Thyroid gland (tissue), 4 donors: ENCODE measurements around the gene TUBGCP2. TPM values are rescaled to one million over a fixed set of nuclear protein-coding genes. Genes with fewer than 3 reads are reported as not detected.

ENCODE experiments used
- DNase-seq, 2 donors: peaks; one replicate each; pipeline ENCODE4 v3.0.0-alpha.2; 2019
- H3K27ac ChIP-seq, 3 donors: fragments of 200-600 bp; sonication (generic); 1 replicate in 2 of 3; 2 replicates in 1 of 3; pipeline ENCODE4 v1.5.1; 2016 to 2019; ENCODE audit warnings: mild to moderate bottlenecking in 1 of 3, moderate library complexity in 1 of 3
- H3K27me3 ChIP-seq: fragments of 200-600 bp; sonication (generic); one replicate; pipeline ENCODE4 v1.5.1; 2019
- H3K36me3 ChIP-seq, 2 donors: fragments of 200-600 bp; sonication (generic); one replicate each; pipeline ENCODE4 v1.5.1; 2016 to 2019
- H3K4me1 ChIP-seq, 2 donors: fragments of 200-600 bp; sonication (generic); one replicate each; pipeline ENCODE4 v1.5.1; 2017 to 2019
- H3K4me3 ChIP-seq, 3 donors: fragments of 200-600 bp; sonication (generic); replicated peaks in 1 of 3; 1 replicate in 2 of 3; 2 replicates in 1 of 3; pipeline ENCODE4 v1.5.1; 2016; ENCODE audit warnings: mild to moderate bottlenecking in 1 of 3
- H3K9me3 ChIP-seq: fragments of 200-600 bp; sonication (generic); one replicate; pipeline ENCODE4 v1.5.1; 2017
- POLR2A ChIP-seq, 2 donors: fragments of 450-650 bp; IDR thresholded peaks; one replicate each; pipeline ENCODE4 v1.6.1; 2017; ENCODE audit warnings: antibody characterized with exemption in 2 of 2, mild to moderate bottlenecking in 2 of 2, moderate library complexity in 1 of 2
- WGBS, 2 donors: methylation state at CpG; one replicate each; pipeline ENCODE4 v1.1.5; 2017; 5-methylcytosine and 5-hydroxymethylcytosine counted together
- intact Hi-C: fragments of 100-400 bp; cut with DNase I; formaldehyde crosslinking; loops from one replicate; pipeline ENCODE4 v1.15.1; 2023
- total RNA-seq, 4 donors: library from RNA; depleted of rRNA; stranded (reverse); fragments of >200 nt; gene quantifications; one replicate each; pipeline ENCODE4 v1.2.3, GENCODE V29; 2016
- TF ChIP-seq, protein P1 (sequence below), 6 experiments: fragments of 200-600 bp in 3 of 6; fragments of 450-650 bp in 3 of 6; sonication (generic) in 3 of 6; IDR thresholded peaks; one replicate each; pipeline ENCODE4 v1.5.1; 2016 to 2019; ENCODE audit warnings: antibody characterized with exemption in 6 of 6, mild to moderate bottlenecking in 2 of 6, inconsistent platforms in 1 of 6, moderate library complexity in 1 of 6

The TUBGCP2 gene
- total RNA-seq, 4 donors from 2014 or later = 56.5 to 73.3 (median 62.9) TPM

- Histone ChIP-seq H3K4me1 (peaks cover 6 to 12% of the 10 kb centered on the region in 2 donors), H3K27ac (no peak overlapping the region), H3K9me3 (no peaks in the 10 kb centered on the region), H3K36me3 (peaks cover 50 to 55% of the 10 kb centered on the region in 2 donors), H3K4me3 (no peak overlapping the region), H3K27me3 (no peaks in the 10 kb centered on the region)
- intact Hi-C loops = no loop called here
- TF ChIP-seq POLR2A (IDR thresholded peaks at IDR 0.05) = no peak
- TF ChIP-seq, protein P1, sequence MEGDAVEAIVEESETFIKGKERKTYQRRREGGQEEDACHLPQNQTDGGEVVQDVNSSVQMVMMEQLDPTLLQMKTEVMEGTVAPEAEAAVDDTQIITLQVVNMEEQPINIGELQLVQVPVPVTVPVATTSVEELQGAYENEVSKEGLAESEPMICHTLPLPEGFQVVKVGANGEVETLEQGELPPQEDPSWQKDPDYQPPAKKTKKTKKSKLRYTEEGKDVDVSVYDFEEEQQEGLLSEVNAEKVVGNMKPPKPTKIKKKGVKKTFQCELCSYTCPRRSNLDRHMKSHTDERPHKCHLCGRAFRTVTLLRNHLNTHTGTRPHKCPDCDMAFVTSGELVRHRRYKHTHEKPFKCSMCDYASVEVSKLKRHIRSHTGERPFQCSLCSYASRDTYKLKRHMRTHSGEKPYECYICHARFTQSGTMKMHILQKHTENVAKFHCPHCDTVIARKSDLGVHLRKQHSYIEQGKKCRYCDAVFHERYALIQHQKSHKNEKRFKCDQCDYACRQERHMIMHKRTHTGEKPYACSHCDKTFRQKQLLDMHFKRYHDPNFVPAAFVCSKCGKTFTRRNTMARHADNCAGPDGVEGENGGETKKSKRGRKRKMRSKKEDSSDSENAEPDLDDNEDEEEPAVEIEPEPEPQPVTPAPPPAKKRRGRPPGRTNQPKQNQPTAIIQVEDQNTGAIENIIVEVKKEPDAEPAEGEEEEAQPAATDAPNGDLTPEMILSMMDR (IDR thresholded peaks at IDR 0.05) = no peak
- no peak for DNase-seq
- 89 to 92% methylated on average over 9 to 10 of the region's 10 CpGs for WGBS, 2 donors
These were observed 28.1 kb downstream of the TUBGCP2 start for GRCh38 chr10:133280391-133281059.

- Histone ChIP-seq H3K4me3 (no peak overlapping the region), H3K4me1 (peaks cover 6 to 12% of the 10 kb centered on the region in 2 donors), H3K36me3 (peaks cover 41 to 45% of the 10 kb centered on the region in 2 donors), H3K27me3 (no peaks in the 10 kb centered on the region), H3K27ac (no peak overlapping the region), H3K9me3 (no peaks in the 10 kb centered on the region)
- 90 to 92% methylated on average over 23 of the region's 24 CpGs for WGBS, 2 donors
- TF ChIP-seq, protein P1 (IDR thresholded peaks at IDR 0.05) = no peak
- no peak for TF ChIP-seq POLR2A (IDR thresholded peaks at IDR 0.05)
- no peak for DNase-seq
- intact Hi-C loops = no loop called here
These were observed 29.1 kb downstream of the TUBGCP2 start for GRCh38 chr10:133279326-133280226.

DNA sequence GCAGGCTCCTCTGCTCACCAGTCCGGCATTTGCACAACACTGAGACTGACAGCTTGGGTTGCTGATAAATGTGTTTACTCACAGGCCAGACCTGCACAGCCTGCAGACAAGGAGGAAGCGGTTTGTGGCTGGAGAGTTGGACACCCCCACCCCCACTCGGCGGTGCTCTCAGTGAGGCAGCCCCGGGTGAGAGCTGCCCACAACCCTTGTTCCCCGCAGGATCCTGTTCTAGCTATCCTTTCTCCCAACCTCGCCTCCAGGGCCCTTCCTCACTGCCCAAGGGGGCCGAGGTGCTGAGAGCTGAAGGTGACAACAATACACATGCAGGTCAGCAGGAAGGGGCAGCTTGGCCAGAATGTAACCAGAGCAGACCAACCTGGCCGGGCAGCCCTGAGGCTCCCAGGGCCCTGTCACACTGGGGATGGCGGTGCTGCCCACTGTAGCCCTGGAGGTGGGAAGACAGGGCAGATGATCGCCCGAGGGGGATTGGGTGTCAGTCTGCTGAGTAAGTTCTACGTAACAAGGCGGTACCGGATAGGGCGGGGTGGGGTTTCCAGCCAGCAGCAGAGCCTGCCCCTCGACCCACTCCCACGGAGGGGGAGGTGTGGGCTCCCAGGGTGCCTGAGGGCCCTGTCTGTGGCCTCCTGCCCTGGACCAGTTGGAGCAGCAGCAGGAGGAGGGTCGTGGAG lies 30.0 kb downstream of the TUBGCP2 start:
- Histone ChIP-seq H3K9me3 (no peaks in the 10 kb centered on the region), H3K36me3 (peaks cover 32 to 36% of the 10 kb centered on the region in 2 donors), H3K4me3 (no peak overlapping the region), H3K27ac (no peak overlapping the region), H3K27me3 (no peaks in the 10 kb centered on the region), H3K4me1 (peaks cover 6 to 12% of the 10 kb centered on the region in 2 donors)
- peak in 1 of 2 donors; percentile 38 for DNase-seq
- 85 to 89% methylated on average over 8 to 19 of the region's 19 CpGs for WGBS, 2 donors
- TF ChIP-seq, protein P1 (IDR thresholded peaks at IDR 0.05) = no peak
- TF ChIP-seq POLR2A (IDR thresholded peaks at IDR 0.05) = no peak
- intact Hi-C loops = no loop called here

DNA sequence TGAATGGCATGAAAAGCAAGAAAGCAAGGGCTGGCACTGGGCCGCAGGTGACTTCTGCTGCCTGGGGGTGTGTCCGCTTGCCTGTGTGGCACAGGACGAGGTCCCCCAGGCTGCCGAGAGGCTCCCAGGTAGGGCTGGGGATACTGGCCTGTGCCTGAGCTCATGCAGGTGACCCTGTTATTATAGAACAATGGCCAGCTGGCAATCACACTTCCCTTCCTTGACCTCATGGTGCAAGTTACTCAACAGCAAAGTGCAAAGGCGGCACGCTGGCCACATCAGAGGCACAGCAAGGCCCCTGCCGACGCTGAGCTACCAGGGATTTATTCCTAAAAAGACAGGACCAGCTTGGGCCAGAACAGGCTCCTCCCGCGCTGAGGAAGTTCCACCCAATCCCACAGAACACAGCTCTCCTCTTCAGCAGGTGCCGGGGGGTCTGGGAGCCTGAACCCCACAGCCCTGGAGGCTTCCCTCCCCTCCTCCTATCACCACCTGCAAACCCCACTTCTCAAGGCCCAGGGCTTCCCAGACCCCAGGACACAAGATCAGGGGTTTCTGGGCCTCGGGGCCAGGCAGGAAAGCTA lies 30.6 kb downstream of the TUBGCP2 start:
- Histone ChIP-seq H3K27ac (no peak overlapping the region), H3K4me1 (peaks cover 6 to 12% of the 10 kb centered on the region in 2 donors), H3K27me3 (no peaks in the 10 kb centered on the region), H3K9me3 (no peaks in the 10 kb centered on the region), H3K4me3 (no peak overlapping the region), H3K36me3 (peaks cover 27 to 30% of the 10 kb centered on the region in 2 donors)
- TF ChIP-seq POLR2A (IDR thresholded peaks at IDR 0.05) = no peak
- TF ChIP-seq, protein P1 (IDR thresholded peaks at IDR 0.05) = no peak
- intact Hi-C loops = no loop called here
- DNase-seq = no peak
- 85 to 95% methylated on average over 7 to 9 of the region's 12 CpGs for WGBS, 2 donors
